Trophoblast cell (in vitro differentiated cells and primary cell): ENCODE data around the gene SPOP.

Source experiments
- DNase-seq, 2 donors: peaks; one replicate each; pipeline ENCODE4 v3.0.0-alpha.2; 2016
- H2AFZ ChIP-seq: 2 replicates; pipeline ENCODE4 v1.6.1; 2013; ENCODE audit warnings: low read length, moderate library complexity, mild to moderate bottlenecking; ENCODE audit not compliant: insufficient read depth, poor library complexity
- H2AK5ac ChIP-seq: 2 replicates; pipeline ENCODE4 v1.6.1; 2013; ENCODE audit warnings: mild to moderate bottlenecking, low read length
- H2BK120ac ChIP-seq: 2 replicates; pipeline ENCODE4 v1.6.1; 2013; ENCODE audit warnings: low read length, mild to moderate bottlenecking, moderate library complexity; ENCODE audit not compliant: insufficient read depth, poor library complexity
- H2BK12ac ChIP-seq: 2 replicates; pipeline ENCODE4 v1.6.1; 2013; ENCODE audit warnings: mild to moderate bottlenecking, low read length, moderate library complexity
- H2BK5ac ChIP-seq: 2 replicates; pipeline ENCODE4 v1.6.1; 2013; ENCODE audit warnings: low read length, low read depth, moderate library complexity, mild to moderate bottlenecking; ENCODE audit not compliant: poor library complexity
- H3K14ac ChIP-seq: 2 replicates; pipeline ENCODE4 v1.6.1; 2013; ENCODE audit warnings: mild to moderate bottlenecking, low read length
- H3K18ac ChIP-seq: 2 replicates; pipeline ENCODE4 v1.6.1; 2013; ENCODE audit warnings: mild to moderate bottlenecking, low read length
- H3K23ac ChIP-seq: 2 replicates; pipeline ENCODE4 v1.6.1; 2013; ENCODE audit warnings: low read length
- H3K27ac ChIP-seq: 2 replicates; pipeline ENCODE4 v1.5.1; 2013; ENCODE audit warnings: low read depth, mild to moderate bottlenecking, inconsistent platforms, low read length, moderate library complexity
- H3K27me3 ChIP-seq: 2 replicates; pipeline ENCODE4 v1.6.1; 2013; ENCODE audit warnings: inconsistent platforms, mild to moderate bottlenecking, low read length, moderate library complexity; ENCODE audit not compliant: insufficient read depth
- H3K36me3 ChIP-seq, 2 experiments: 1 replicate in 1 of 2; 2 replicates in 1 of 2; pipeline ENCODE4 v1.6.1; 2013; ENCODE audit warnings: low read length in 2 of 2, mild to moderate bottlenecking in 2 of 2, moderate library complexity in 1 of 2; ENCODE audit not compliant: insufficient read depth in 2 of 2, control insufficient read depth in 1 of 2
- H3K4ac ChIP-seq: 2 replicates; pipeline ENCODE4 v1.6.1; 2013; ENCODE audit warnings: low read depth, mild to moderate bottlenecking, low read length, moderate library complexity
- H3K4me1 ChIP-seq, 2 experiments: 1 replicate in 1 of 2; 2 replicates in 1 of 2; pipeline ENCODE4 v1.6.1; 2013; ENCODE audit warnings: low read length in 2 of 2, mild to moderate bottlenecking in 2 of 2, moderate library complexity in 1 of 2; ENCODE audit not compliant: insufficient read depth in 2 of 2, control insufficient read depth in 1 of 2
- H3K4me2 ChIP-seq: 2 replicates; pipeline ENCODE4 v1.6.1; 2013; ENCODE audit warnings: inconsistent platforms, mild to moderate bottlenecking, low read length, moderate library complexity
- H3K4me3 ChIP-seq: 2 replicates; pipeline ENCODE4 v1.5.1; 2013; ENCODE audit warnings: mild to moderate bottlenecking, low read depth, low read length, inconsistent platforms
- H3K79me1 ChIP-seq: one replicate; pipeline ENCODE4 v1.6.1; 2013; ENCODE audit warnings: low read length
- H3K79me2 ChIP-seq: 2 replicates; pipeline ENCODE4 v1.6.1; 2013; ENCODE audit warnings: low read length, mild to moderate bottlenecking; ENCODE audit not compliant: control insufficient read depth, insufficient read depth, poor library complexity
- H3K9ac ChIP-seq: 2 replicates; pipeline ENCODE4 v1.6.1; 2013; ENCODE audit warnings: mild to moderate bottlenecking, low read length
- H3K9me3 ChIP-seq: 2 replicates; pipeline ENCODE4 v1.6.1; 2013; ENCODE audit warnings: low read depth, mild to moderate bottlenecking, control low read depth, inconsistent platforms, low read length; ENCODE audit not compliant: insufficient read depth
- H4K12ac ChIP-seq: 2 replicates; pipeline ENCODE4 v1.6.1; 2013; ENCODE audit warnings: low read depth, mild to moderate bottlenecking, low read length, moderate library complexity
- H4K8ac ChIP-seq: 2 replicates; pipeline ENCODE4 v1.6.1; 2013; ENCODE audit warnings: low read depth, mild to moderate bottlenecking, low read length, moderate library complexity
- H4K91ac ChIP-seq: one replicate; pipeline ENCODE4 v1.6.1; 2013; ENCODE audit warnings: low read depth, mild to moderate bottlenecking, low read length, moderate library complexity
- WGBS: extraction: QIAGEN DNeasy Blood & Tissue Kit; methylation state at CpG from one replicate; pipeline ENCODE4 v1.1.7; 2013; ENCODE audit warnings: missing lambda C conversion rate; ENCODE audit not compliant: insufficient read length, insufficient coverage; ENCODE audit errors: extremely low coverage; 5-methylcytosine and 5-hydroxymethylcytosine counted together

Gene SPOP

GRCh38 chr17:49572806-49573420 lies 105.0 kb downstream of the SPOP start:
- no peak overlapping the region for H3K14ac ChIP-seq
- no peak overlapping the region for H3K4ac ChIP-seq
- no peak overlapping the region for H3K18ac ChIP-seq
- no peak overlapping the region for H3K27ac ChIP-seq
- H3K4me3 ChIP-seq, result no peak overlapping the region
- peaks cover 4% of the 10 kb centered on the region for H3K79me2 ChIP-seq
- no peak overlapping the region for H2BK12ac ChIP-seq
- H3K36me3 ChIP-seq, result no peaks in the 10 kb centered on the region
- H4K12ac ChIP-seq, result no peak overlapping the region
- peaks cover 5% of the 10 kb centered on the region for H3K9me3 ChIP-seq
- H2BK120ac ChIP-seq, result no peak overlapping the region
- no peak overlapping the region for H2AFZ ChIP-seq
- H3K79me1 ChIP-seq, result peaks cover 2% of the 10 kb centered on the region
- H2BK5ac ChIP-seq, result no peak overlapping the region
- H3K4me2 ChIP-seq, result no peak overlapping the region
- peaks cover 6 to 9% of the 10 kb centered on the region in 2 experiments for H3K4me1 ChIP-seq
- H3K9ac ChIP-seq, result no peak overlapping the region
- H4K8ac ChIP-seq, result no peak overlapping the region
- no peak overlapping the region for H4K91ac ChIP-seq
- no peak overlapping the region for H3K23ac ChIP-seq
- no peak for DNase-seq
- H3K27me3 ChIP-seq, result peaks cover 2% of the 10 kb centered on the region
- H2AK5ac ChIP-seq, result no peak overlapping the region
- no CpG with 5 or more reads among the region's 6 CpGs for WGBS

GRCh38 chr17:49572226-49572625 lies 105.7 kb downstream of the SPOP start:
- Histone ChIP-seq H4K8ac (no peak overlapping the region), H3K4me1 (peaks cover 5 to 7% of the 10 kb centered on the region in 2 experiments)
- WGBS, result no CpG with 5 or more reads among the region's 3 CpGs

GRCh38 chr17:49571764-49572163 lies 106.1 kb downstream of the SPOP start:
- H3K9me3 ChIP-seq, result peaks cover 5% of the 10 kb centered on the region
- no peak overlapping the region for H2AK5ac ChIP-seq
- peaks cover under 1 to 2% of the 10 kb centered on the region in 2 experiments for H3K4me1 ChIP-seq
- peaks cover 2% of the 10 kb centered on the region for H3K27me3 ChIP-seq
- H3K4me2 ChIP-seq, result no peak overlapping the region
- WGBS, result no CpG with 5 or more reads among the region's 4 CpGs
- H4K91ac ChIP-seq, result no peak overlapping the region
- H4K8ac ChIP-seq, result no peak overlapping the region
- no peak overlapping the region for H3K18ac ChIP-seq
- no peak overlapping the region for H3K14ac ChIP-seq
- H3K79me1 ChIP-seq, result peaks cover 2% of the 10 kb centered on the region
- no peak for DNase-seq
- no peak overlapping the region for H3K4me3 ChIP-seq
- no peak overlapping the region for H3K9ac ChIP-seq
- no peaks in the 10 kb centered on the region for H3K36me3 ChIP-seq
- H3K27ac ChIP-seq, result no peak overlapping the region
- H2BK12ac ChIP-seq, result no peak overlapping the region
- H3K79me2 ChIP-seq, result peaks cover under 1% of the 10 kb centered on the region
- H3K4ac ChIP-seq, result no peak overlapping the region
- H2BK120ac ChIP-seq, result no peak overlapping the region
- no peak overlapping the region for H2AFZ ChIP-seq
- H3K23ac ChIP-seq, result no peak overlapping the region
- H2BK5ac ChIP-seq, result no peak overlapping the region
- H4K12ac ChIP-seq, result no peak overlapping the region

More at GRCh38 chr17:49572226-49572625, 105.7 kb downstream of the SPOP start:
- DNase-seq, result no peak
- Histone ChIP-seq H3K79me1 (peaks cover 2% of the 10 kb centered on the region), H3K4me3 (no peak overlapping the region), H3K4me2 (no peak overlapping the region), H3K27me3 (peaks cover 2% of the 10 kb centered on the region), H3K27ac (no peak overlapping the region), H2AFZ (no peak overlapping the region), H3K4ac (no peak overlapping the region), H3K36me3 (no peaks in the 10 kb centered on the region), H3K18ac (no peak overlapping the region), H2BK120ac (no peak overlapping the region), H3K79me2 (peaks cover 4% of the 10 kb centered on the region), H4K91ac (no peak overlapping the region), H3K9me3 (peaks cover 5% of the 10 kb centered on the region), H2AK5ac (no peak overlapping the region), H2BK12ac (no peak overlapping the region), H3K23ac (no peak overlapping the region), H4K12ac (no peak overlapping the region), H3K9ac (no peak overlapping the region), H3K14ac (no peak overlapping the region), H2BK5ac (no peak overlapping the region)

DNA sequence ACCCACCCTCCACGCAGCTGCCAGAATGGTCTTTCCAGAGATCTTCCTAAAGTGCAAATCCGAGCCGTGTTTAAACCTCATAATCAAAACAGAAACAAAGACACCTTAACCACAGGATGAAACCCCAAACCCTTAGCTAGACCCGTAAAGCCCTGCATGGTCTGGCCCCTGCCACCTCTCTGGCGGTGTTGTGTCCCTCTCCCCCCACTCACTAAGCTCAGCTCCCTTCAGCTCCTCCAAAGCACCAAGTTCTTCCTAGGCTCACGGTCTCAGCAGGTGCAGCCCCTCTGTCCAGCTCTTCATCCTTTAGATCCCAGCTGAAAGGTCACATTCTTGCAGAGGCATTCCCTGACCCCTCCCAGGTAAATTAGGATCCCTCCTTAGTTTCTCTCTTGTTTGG lies 106.6 kb downstream of the SPOP start:
- no peak overlapping the region for H3K4ac ChIP-seq
- peaks cover 5% of the 10 kb centered on the region for H3K9me3 ChIP-seq
- no peaks in the 10 kb centered on the region for H3K79me2 ChIP-seq
- no peak overlapping the region for H4K91ac ChIP-seq
- H3K14ac ChIP-seq, result no peak overlapping the region
- no peak overlapping the region for H2AK5ac ChIP-seq
- no peak overlapping the region for H4K8ac ChIP-seq
- H3K27ac ChIP-seq, result no peak overlapping the region
- H3K4me2 ChIP-seq, result no peak overlapping the region
- no peak overlapping the region for H3K18ac ChIP-seq
- no peak overlapping the region for H3K9ac ChIP-seq
- H3K79me1 ChIP-seq, result peaks cover 2% of the 10 kb centered on the region
- peaks cover 0 to 2% of the 10 kb centered on the region in 2 experiments for H3K4me1 ChIP-seq
- H2BK120ac ChIP-seq, result no peak overlapping the region
- WGBS, result no CpG with 5 or more reads among the region's 6 CpGs
- H3K36me3 ChIP-seq, result no peaks in the 10 kb centered on the region
- H3K27me3 ChIP-seq, result peaks cover 2% of the 10 kb centered on the region
- H2AFZ ChIP-seq, result no peak overlapping the region
- no peak overlapping the region for H4K12ac ChIP-seq
- H2BK12ac ChIP-seq, result no peak overlapping the region
- H3K4me3 ChIP-seq, result no peak overlapping the region
- no peak overlapping the region for H3K23ac ChIP-seq
- no peak for DNase-seq
- no peak overlapping the region for H2BK5ac ChIP-seq
